ENCODE results near the gene MAGI2.

The MAGI2 gene

GRCh38 chr7:78433421-78433820 lies 1020.0 kb downstream of the MAGI2 start:
- no peak overlapping the region for H2BK120ac ChIP-seq (ENCODE audit: low read depth, low read length)
- no peak overlapping the region for H2AK5ac ChIP-seq (ENCODE audit: low read length, severe bottlenecking)
- peaks cover 1% of the 10 kb centered on the region for H3K4me1 ChIP-seq (ENCODE audit: control insufficient read depth, insufficient read depth, low read depth, low read length)
- no peak overlapping the region for H3K9ac ChIP-seq (ENCODE audit: low read length)
- no CpG with 5 or more reads among the region's 3 CpGs for WGBS
- no peaks in the 10 kb centered on the region for H3K79me1 ChIP-seq (replicated peaks; ENCODE audit: low read length, poor library complexity, severe bottlenecking)
- H3K4me2 ChIP-seq (ENCODE audit: low read length, poor library complexity, severe bottlenecking) = no peak overlapping the region
- H3K4ac ChIP-seq (ENCODE audit: low read depth in 1 of 2, low read length in 2 of 2) = no peak overlapping the region
- H3K4me3 ChIP-seq (ENCODE audit: insufficient read depth in 1 of 2, low read depth in 1 of 2, low read length in 2 of 2) = no peak overlapping the region
- no peak overlapping the region for H3K23ac ChIP-seq (ENCODE audit: low read length in 2 of 2)
- H2BK15ac ChIP-seq (ENCODE audit: low read depth, poor library complexity, severe bottlenecking) = no peak overlapping the region
- H2BK12ac ChIP-seq (ENCODE audit: low read length in 2 of 2) = no peak overlapping the region
- H4K91ac ChIP-seq (ENCODE audit: low read length) = no peak overlapping the region
- H3K18ac ChIP-seq (ENCODE audit: low read depth in 1 of 2, low read length in 2 of 2) = no peak overlapping the region
- DNase-seq = no peak
- H3K9me3 ChIP-seq (ENCODE audit: control insufficient read depth, low read length) = no peaks in the 10 kb centered on the region
- no peaks in the 10 kb centered on the region for H3K27me3 ChIP-seq (ENCODE audit: control insufficient read depth in 1 of 2, insufficient read depth in 1 of 2, low read length in 2 of 2)
- no peak overlapping the region for H3K27ac ChIP-seq (ENCODE audit: low read length, poor library complexity, severe bottlenecking)
- no peak overlapping the region for H2BK5ac ChIP-seq (ENCODE audit: low read depth, low read length, poor library complexity, severe bottlenecking)
- no peak overlapping the region for H2AFZ ChIP-seq (ENCODE audit: low read depth, low read length)
- no peak overlapping the region for H4K8ac ChIP-seq (ENCODE audit: low read length)
- no peaks in the 10 kb centered on the region for H3K36me3 ChIP-seq (ENCODE audit: control insufficient read depth in 1 of 2, insufficient read depth in 2 of 2, low read depth in 1 of 2, low read length in 2 of 2)
- H3K14ac ChIP-seq (ENCODE audit: low read length in 2 of 2) = no peak overlapping the region

GRCh38 chr7:78429878-78430277 lies 1023.6 kb downstream of the MAGI2 start:
- Histone ChIP-seq H3K18ac (ENCODE audit: low read depth in 1 of 2, low read length in 2 of 2) (no peak overlapping the region), H2BK5ac (ENCODE audit: low read depth, low read length, poor library complexity, severe bottlenecking) (no peak overlapping the region), H2BK12ac (ENCODE audit: low read length in 2 of 2) (no peak overlapping the region), H3K4me3 (ENCODE audit: insufficient read depth in 1 of 2, low read depth in 1 of 2, low read length in 2 of 2) (no peak overlapping the region), H3K9me3 (ENCODE audit: control insufficient read depth, low read length) (no peaks in the 10 kb centered on the region), H3K4me1 (ENCODE audit: control insufficient read depth, insufficient read depth, low read depth, low read length) (no peaks in the 10 kb centered on the region), H3K14ac (ENCODE audit: low read length in 2 of 2) (no peak overlapping the region), H2BK120ac (ENCODE audit: low read depth, low read length) (no peak overlapping the region), H3K79me1 (replicated peaks; ENCODE audit: low read length, poor library complexity, severe bottlenecking) (no peaks in the 10 kb centered on the region), H4K91ac (ENCODE audit: low read length) (no peak overlapping the region), H3K36me3 (ENCODE audit: control insufficient read depth in 1 of 2, insufficient read depth in 2 of 2, low read depth in 1 of 2, low read length in 2 of 2) (no peaks in the 10 kb centered on the region), H3K4me2 (ENCODE audit: low read length, poor library complexity, severe bottlenecking) (no peak overlapping the region), H2AK5ac (ENCODE audit: low read length, severe bottlenecking) (no peak overlapping the region), H4K8ac (ENCODE audit: low read length) (no peak overlapping the region), H2AFZ (ENCODE audit: low read depth, low read length) (no peak overlapping the region), H3K27ac (ENCODE audit: low read length, poor library complexity, severe bottlenecking) (no peak overlapping the region), H3K27me3 (ENCODE audit: control insufficient read depth in 1 of 2, insufficient read depth in 1 of 2, low read length in 2 of 2) (no peaks in the 10 kb centered on the region), H3K23ac (ENCODE audit: low read length in 2 of 2) (no peak overlapping the region), H3K4ac (ENCODE audit: low read depth in 1 of 2, low read length in 2 of 2) (no peak overlapping the region), H3K9ac (ENCODE audit: low read length) (no peak overlapping the region), H2BK15ac (ENCODE audit: low read depth, poor library complexity, severe bottlenecking) (no peak overlapping the region)
- no peak for DNase-seq
- WGBS = no CpG with 5 or more reads among the region's 1 CpG

DNA sequence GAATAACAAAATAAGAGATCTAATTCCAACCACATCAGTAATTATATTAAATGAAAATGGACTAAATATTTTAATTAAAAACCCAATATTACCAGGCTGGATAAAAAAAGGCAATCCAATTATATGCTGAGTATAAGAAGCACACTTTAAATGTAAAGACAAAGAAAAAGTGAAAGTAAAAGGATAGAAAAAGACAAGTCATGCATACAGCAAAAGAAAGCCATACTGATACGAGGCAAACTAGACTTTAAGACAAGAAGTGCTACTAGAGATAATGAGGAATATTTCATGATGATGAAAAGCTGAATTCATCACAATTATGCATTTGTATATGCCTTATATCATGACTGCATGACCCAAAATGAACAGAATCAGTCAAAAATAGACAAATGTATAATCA lies 1026.3 kb downstream of the MAGI2 start:
- Histone ChIP-seq H3K14ac (ENCODE audit: low read length in 2 of 2) (no peak overlapping the region), H2BK120ac (ENCODE audit: low read depth, low read length) (no peak overlapping the region), H3K9ac (ENCODE audit: low read length) (peak overlapping the region; percentile 35), H2BK5ac (ENCODE audit: low read depth, low read length, poor library complexity, severe bottlenecking) (no peak overlapping the region), H3K18ac (ENCODE audit: low read depth in 1 of 2, low read length in 2 of 2) (no peak overlapping the region), H2BK12ac (ENCODE audit: low read length in 2 of 2) (no peak overlapping the region), H2AK5ac (ENCODE audit: low read length, severe bottlenecking) (no peak overlapping the region), H3K79me1 (replicated peaks; ENCODE audit: low read length, poor library complexity, severe bottlenecking) (no peaks in the 10 kb centered on the region), H3K27me3 (ENCODE audit: control insufficient read depth in 1 of 2, insufficient read depth in 1 of 2, low read length in 2 of 2) (no peaks in the 10 kb centered on the region), H4K8ac (ENCODE audit: low read length) (no peak overlapping the region), H2BK15ac (ENCODE audit: low read depth, poor library complexity, severe bottlenecking) (no peak overlapping the region), H3K36me3 (ENCODE audit: control insufficient read depth in 1 of 2, insufficient read depth in 2 of 2, low read depth in 1 of 2, low read length in 2 of 2) (no peaks in the 10 kb centered on the region), H4K91ac (ENCODE audit: low read length) (no peak overlapping the region), H2AFZ (ENCODE audit: low read depth, low read length) (no peak overlapping the region), H3K4me2 (ENCODE audit: low read length, poor library complexity, severe bottlenecking) (no peak overlapping the region), H3K23ac (ENCODE audit: low read length in 2 of 2) (no peak overlapping the region), H3K4me1 (ENCODE audit: control insufficient read depth, insufficient read depth, low read depth, low read length) (no peaks in the 10 kb centered on the region), H3K4me3 (ENCODE audit: insufficient read depth in 1 of 2, low read depth in 1 of 2, low read length in 2 of 2) (no peak overlapping the region), H3K4ac (ENCODE audit: low read depth in 1 of 2, low read length in 2 of 2) (no peak overlapping the region), H3K9me3 (ENCODE audit: control insufficient read depth, low read length) (no peaks in the 10 kb centered on the region), H3K27ac (ENCODE audit: low read length, poor library complexity, severe bottlenecking) (no peak overlapping the region)
- no CpG with 5 or more reads among the region's 1 CpG for WGBS
- no peak for DNase-seq

DNA sequence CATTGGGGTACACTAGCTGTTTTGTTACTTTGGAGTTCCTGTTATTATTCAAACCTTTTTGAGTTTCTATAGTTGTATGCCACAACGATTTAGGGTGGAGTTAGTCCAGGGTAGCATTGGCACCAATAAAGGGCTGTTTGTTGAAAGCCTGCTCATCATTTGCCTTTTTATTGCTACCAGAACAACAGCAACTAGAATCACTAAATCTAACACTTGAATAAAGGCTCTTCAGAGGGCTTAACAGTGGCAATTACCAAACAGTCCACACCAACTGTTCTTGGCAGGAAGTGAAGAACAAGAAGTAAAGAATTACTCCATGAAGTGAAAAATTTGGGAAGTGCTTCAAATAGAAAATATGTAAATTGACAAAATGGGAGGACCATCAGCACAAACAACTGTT lies 1033.5 kb downstream of the MAGI2 start:
- H4K8ac ChIP-seq (ENCODE audit: low read length) = no peak overlapping the region
- no peak overlapping the region for H2AFZ ChIP-seq (ENCODE audit: low read depth, low read length)
- no peaks in the 10 kb centered on the region for H3K36me3 ChIP-seq (ENCODE audit: control insufficient read depth in 1 of 2, insufficient read depth in 2 of 2, low read depth in 1 of 2, low read length in 2 of 2)
- no peak overlapping the region for H3K14ac ChIP-seq (ENCODE audit: low read length in 2 of 2)
- WGBS = 36% methylated on average over 1 of the region's 1 CpG
- no peak overlapping the region for H3K9ac ChIP-seq (ENCODE audit: low read length)
- H3K4ac ChIP-seq (ENCODE audit: low read depth in 1 of 2, low read length in 2 of 2) = no peak overlapping the region
- no peak overlapping the region for H2BK120ac ChIP-seq (ENCODE audit: low read depth, low read length)
- H2BK12ac ChIP-seq (ENCODE audit: low read length in 2 of 2) = no peak overlapping the region
- no peak overlapping the region for H3K27ac ChIP-seq (ENCODE audit: low read length, poor library complexity, severe bottlenecking)
- H3K4me3 ChIP-seq (ENCODE audit: insufficient read depth in 1 of 2, low read depth in 1 of 2, low read length in 2 of 2) = no peak overlapping the region
- H3K18ac ChIP-seq (ENCODE audit: low read depth in 1 of 2, low read length in 2 of 2) = no peak overlapping the region
- no peaks in the 10 kb centered on the region for H3K9me3 ChIP-seq (ENCODE audit: control insufficient read depth, low read length)
- H3K23ac ChIP-seq (ENCODE audit: low read length in 2 of 2) = no peak overlapping the region
- no peak overlapping the region for H2BK15ac ChIP-seq (ENCODE audit: low read depth, poor library complexity, severe bottlenecking)
- no peak overlapping the region for H2BK5ac ChIP-seq (ENCODE audit: low read depth, low read length, poor library complexity, severe bottlenecking)
- no peaks in the 10 kb centered on the region for H3K27me3 ChIP-seq (ENCODE audit: control insufficient read depth in 1 of 2, insufficient read depth in 1 of 2, low read length in 2 of 2)
- no peak overlapping the region for H4K91ac ChIP-seq (ENCODE audit: low read length)
- H3K4me1 ChIP-seq (ENCODE audit: control insufficient read depth, insufficient read depth, low read depth, low read length) = no peaks in the 10 kb centered on the region
- H3K79me1 ChIP-seq (replicated peaks; ENCODE audit: low read length, poor library complexity, severe bottlenecking) = no peaks in the 10 kb centered on the region
- no peak overlapping the region for H2AK5ac ChIP-seq (ENCODE audit: low read length, severe bottlenecking)
- H3K4me2 ChIP-seq (ENCODE audit: low read length, poor library complexity, severe bottlenecking) = no peak overlapping the region
- DNase-seq = no peak
